NCI-H2227 treated with DMSO at 0.1 percent for 48 hours (cell line): ENCODE measurements around the gene BCL3.
"Not testable (repeated sequence)": the region's sequence is repeated elsewhere in the genome, so short reads cannot be mapped to it uniquely, and the experiment has no call there.

Experiments used
- DNase-seq: peaks from one replicate; lab custom pipeline; 2025; lab: John Stamatoyannopoulos, UW

Gene BCL3, protein sequence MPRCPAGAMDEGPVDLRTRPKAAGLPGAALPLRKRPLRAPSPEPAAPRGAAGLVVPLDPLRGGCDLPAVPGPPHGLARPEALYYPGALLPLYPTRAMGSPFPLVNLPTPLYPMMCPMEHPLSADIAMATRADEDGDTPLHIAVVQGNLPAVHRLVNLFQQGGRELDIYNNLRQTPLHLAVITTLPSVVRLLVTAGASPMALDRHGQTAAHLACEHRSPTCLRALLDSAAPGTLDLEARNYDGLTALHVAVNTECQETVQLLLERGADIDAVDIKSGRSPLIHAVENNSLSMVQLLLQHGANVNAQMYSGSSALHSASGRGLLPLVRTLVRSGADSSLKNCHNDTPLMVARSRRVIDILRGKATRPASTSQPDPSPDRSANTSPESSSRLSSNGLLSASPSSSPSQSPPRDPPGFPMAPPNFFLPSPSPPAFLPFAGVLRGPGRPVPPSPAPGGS

GRCh38 chr19:44748426-44749254 is at the start of gene BCL3:
Gene BCL3 (plus strand): TSS chr19:44748708. CDS start chr19:44748791, 83 bp downstream.
- DNase-seq: no peak

GRCh38 chr19:44700547-44700946 is 48.0 kb upstream of the BCL3 start:
- DNase-seq: no peak

- DNase-seq: no peak
Observed at GRCh38 chr19:44701228-44701627, 47.3 kb upstream of the BCL3 start.

DNA sequence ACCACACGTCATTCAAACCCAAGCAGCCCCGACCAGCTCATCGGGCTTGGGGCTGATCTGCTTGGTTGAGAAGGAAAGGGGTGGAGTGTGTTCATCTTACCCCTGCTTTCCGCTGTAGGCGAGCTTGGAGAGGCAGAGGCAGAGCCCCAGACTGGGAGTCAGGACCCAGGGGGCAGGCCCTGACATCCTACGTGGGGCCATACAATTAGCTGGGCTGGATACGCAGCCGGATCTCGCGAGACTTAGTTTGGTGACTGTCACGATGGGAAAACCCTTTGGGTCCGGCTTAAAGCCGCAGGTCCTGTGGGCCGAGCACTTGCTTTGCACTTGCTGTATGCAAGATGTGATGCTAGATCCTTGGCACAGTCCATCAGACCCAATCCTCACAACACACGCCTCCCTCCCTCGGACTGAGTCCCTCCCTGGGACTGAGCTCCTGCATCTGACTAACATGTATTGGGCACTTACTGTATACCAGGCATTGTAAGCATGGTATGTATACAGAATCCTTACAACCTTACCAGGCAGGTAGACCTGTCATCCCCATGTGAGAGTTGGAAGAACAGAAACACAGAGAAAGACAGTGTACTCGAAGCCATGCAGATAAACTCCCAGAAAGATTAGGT is 45.8 kb upstream of the BCL3 start:
- DNase-seq: no peak

DNA sequence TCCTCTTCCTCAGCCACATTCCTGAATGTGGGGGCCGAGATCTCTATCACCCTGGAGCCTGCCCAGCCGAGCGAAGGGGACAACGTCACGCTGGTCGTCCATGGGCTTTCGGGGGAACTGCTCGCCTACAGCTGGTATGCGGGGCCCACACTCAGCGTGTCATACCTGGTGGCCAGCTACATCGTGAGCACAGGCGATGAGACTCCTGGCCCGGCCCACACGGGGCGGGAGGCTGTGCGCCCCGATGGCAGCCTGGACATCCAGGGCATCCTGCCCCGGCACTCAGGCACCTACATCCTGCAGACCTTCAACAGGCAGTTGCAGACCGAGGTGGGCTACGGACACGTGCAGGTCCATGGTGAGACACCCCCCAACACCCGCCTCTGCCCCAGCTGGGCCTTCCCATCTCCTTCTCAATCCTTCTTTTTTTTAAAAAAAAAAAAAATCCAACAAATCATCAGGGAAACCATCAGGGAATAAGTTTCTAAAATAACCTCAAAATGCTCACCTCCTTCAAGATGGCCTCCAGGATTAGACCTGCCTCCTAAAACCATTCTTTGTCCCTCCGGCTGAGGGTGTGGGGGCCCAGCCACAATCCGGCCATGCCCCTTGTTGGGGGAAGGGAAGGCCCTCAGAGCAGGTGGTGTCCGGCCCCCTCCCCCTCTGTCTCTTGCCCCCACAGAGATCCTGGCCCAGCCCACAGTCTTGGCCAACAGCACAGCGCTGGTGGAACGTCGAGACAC is 45.0 kb upstream of the BCL3 start:
- DNase-seq: no peak

DNA sequence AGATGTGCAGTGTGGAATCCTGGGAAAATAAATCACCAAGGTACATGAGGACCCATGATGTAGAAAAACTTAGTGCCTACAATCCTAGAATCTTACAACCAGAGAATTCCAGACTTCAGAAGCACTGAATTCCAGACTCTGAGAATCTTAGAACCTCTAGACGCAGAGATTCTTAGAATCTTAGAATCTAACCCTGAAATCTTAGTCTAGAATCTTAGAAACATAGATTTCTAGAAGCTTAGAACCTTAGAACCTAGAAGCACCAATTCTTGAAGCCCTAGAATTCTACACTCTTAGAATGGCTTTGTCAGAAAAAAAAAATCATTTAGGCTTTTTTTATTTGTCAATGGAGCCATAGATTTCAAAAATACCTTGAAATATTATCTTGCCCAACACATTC is 43.5 kb upstream of the BCL3 start:
- DNase-seq: no peak

GRCh38 chr19:44705502-44706010 is 43.0 kb upstream of the BCL3 start:
- no peak for DNase-seq

- no peak for DNase-seq
Observed at GRCh38 chr19:44706506-44707236, 41.8 kb upstream of the BCL3 start.

GRCh38 chr19:44707794-44708193 is 40.7 kb upstream of the BCL3 start:
- DNase-seq: no peak

DNA sequence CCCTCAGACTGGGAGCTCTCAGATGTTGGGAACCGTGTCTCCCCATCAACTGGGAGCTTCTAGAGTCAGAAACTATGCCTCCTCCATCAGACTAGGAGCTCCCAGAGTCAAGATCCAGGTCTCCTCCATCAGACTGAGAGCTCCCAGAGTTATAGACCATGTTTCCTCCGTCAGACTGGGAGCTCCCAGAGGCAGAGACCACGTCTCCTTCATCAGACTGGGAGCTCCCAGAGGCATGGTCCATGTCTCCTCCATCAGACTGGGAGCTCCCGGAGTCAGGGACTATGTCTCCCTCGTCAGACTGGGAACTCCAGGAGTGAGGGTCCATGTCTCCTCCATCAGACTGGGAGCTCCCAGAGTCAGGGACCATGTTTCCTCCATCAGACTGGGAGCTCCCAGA is 39.6 kb upstream of the BCL3 start:
- DNase-seq: no peak

- DNase-seq: not testable (repeated sequence)
Observed at GRCh38 chr19:44709434-44710266, 38.9 kb upstream of the BCL3 start.

DNA sequence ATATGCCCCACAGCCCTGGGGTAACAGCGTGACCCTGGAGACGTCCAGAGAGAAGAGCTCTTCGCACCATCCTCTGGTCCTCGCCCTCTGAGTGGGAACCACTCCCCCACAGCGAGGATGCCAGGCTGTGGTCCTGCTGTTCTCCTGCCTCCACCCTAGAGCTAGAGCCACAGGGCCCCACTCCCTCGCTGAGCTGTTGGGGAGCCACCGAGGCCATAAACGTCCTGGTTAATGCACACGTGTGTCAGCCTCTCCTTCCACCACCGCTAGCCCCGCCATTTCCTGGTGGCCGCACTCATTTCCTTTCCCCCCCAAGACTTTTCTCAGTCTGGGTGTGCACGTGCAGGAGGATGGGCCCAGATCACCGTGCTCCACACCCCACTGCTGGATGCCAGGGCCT is 38.0 kb upstream of the BCL3 start:
- DNase-seq: no peak

DNA sequence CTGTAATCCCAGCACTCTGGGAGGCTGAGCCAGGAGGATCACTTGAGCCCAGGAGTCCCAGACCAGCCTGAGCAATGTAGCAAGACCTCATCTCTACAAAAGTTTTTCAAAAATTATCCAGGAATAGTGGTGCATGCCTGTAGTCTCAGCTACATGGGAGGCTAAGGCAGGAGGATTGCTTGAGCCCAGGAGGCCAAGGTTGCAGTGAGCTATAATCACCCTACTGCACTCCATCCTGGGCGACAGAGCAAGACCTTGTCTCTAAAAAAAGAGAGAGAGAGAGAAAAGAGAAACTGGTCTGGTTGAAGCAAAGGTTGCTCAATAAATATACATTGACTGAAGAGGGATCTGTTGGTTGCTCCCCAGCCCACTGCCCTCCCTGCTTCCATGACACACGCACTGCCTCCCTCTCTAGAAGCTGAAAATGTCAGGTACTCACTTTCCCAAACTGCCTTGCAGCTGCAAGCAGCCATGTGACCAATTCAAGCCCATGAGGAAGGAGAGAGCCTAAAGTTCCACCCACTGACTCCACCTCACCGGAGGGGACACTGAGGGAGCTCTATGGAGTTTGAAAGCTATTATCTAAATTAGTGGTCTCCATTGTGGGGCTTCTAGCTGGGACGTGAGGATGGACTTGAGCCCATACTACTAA is 35.5 kb upstream of the BCL3 start:
- DNase-seq: no peak

DNA sequence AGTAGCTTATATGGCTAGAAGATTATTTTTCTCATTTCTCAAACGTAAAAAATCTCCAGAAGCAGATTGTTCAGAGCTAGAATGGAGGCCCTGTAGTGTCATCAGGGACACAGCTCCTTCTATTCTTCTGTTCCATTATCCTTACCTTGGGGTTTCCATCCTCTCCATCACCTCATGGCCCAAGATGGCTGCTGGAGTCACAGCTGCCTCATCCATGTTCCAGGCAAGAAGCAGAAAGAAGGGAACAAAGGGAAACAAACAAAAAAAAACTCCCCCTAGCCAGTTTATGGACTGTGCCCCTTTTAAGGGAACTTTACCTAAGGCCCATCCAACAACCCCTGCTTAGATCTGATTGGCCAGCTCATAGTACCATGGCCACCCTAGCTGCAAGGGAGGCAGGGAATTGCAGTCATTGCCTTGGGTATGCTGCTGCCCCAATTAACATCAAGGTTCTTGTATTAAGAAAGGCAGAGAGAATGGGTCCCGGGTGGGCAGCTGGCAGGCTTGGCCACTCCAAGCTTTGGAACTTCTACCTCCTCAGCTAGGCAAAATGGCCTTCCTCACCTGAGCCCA is 33.8 kb upstream of the BCL3 start:
- no peak for DNase-seq

DNA sequence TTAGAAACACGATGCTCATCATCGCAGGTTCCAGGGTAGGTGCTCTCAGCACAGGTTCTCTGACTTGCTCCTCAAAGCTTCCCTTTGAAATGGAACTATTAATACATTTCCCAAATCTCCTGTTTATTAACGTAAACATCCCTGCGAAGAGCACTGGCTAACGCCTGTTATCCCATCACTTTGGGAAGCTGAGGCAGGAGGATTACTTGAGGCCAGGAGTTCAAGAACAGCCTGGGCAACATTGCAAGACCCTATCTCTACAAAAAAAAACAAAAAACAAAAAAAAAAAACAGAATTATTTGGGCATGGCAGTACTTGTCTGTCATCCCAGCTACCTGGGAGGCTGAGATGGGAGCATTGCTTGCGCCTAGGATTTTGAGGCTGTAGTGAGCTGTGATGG is 30.9 kb upstream of the BCL3 start:
- DNase-seq: no peak

DNA sequence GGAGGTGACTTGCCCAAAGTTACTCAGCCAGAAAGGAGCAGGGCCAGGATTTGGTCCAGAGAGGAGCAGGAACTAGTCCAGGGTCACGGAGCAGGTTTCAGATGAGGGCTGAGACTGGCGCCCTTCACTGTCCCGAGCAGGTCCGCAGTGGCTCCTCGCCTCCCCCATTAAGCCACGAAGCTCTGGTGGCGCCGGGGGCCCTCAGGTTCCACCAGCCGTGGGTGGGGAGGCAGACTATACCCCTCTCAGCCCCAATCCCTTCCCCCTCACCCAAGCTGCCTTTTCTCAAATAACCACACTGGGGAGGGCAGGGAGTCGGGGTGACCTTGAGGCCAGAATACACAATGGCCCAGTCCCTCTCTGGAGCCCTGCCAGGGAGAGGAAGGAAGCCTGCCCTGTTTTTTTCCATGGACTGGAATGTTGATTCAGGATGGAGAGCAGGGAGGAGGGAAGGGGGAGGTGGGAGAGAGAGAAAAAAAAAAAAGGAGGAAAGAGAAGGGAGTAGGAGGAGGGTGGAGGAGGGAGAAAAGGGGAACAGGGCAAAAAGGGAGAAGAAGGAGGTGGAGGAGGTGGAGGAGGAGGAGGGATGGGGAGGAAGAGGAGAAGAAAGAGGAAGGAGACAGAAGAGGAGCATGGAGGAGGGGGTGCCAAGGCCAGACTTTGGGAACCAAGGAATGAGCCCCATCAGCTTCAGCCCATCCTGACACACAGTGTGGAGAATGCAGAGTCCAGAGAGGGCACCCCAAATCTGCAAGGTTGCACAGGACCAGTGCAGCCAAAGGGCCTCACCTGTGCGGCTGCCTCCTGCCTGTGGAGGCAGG is 29.9 kb upstream of the BCL3 start:
- peak; percentile 6 for DNase-seq

DNA sequence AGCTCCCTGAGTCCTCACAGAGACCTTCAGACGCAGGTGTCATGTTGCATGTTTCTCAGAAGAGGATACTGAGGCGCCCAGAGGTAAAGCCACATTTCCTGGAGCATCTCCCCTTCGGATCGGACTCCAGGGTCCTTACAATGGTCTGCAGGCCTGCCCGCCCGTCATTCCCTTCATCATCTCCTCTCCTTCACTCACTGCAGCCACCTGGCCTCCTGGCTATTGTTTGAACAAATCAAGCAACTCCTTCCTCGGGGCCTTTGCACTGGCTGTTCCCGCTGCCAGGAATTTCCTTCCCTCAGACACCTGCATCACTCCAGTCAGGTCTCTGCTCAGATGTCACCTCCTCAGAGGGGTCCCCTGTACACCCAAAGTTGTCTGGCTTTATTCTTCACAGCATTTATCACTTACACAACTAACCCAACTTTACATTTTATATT is 29.2 kb upstream of the BCL3 start:
- DNase-seq: no peak

- not testable (repeated sequence) for DNase-seq
Observed at GRCh38 chr19:44720396-44720795, 28.1 kb upstream of the BCL3 start.
